Measurements from ENCODE around the gene ABCG5.

DNA sequence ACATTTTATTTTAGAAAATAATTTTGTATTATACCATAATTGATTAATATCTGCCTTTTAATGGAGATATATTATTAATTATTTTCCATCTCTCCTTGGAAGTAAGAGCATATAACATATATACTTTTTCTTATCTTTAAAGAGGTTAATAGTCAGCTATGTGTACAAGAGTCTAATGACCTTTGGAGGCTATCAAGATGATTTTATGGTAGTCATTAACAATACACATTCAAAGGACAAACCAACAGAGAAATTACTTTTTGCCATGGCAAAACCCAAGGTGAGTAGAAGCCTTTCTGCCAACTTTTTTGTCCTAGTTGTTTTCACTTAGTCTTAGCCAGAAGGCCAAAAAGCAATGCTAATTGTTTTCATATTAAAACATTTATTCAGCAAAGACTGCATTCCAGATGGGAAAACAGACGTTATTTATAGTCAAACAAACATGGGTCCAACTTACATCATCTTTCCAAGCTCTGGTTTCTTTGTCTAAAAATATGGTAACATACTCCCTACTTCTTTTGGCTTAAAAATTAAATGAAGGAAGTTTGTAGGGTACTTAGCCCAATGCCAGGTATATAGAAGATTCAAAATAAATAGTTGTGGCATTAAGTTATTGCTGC, 74.4 kb downstream of the ABCG5 start:
- TF ChIP-seq, protein P1, sequence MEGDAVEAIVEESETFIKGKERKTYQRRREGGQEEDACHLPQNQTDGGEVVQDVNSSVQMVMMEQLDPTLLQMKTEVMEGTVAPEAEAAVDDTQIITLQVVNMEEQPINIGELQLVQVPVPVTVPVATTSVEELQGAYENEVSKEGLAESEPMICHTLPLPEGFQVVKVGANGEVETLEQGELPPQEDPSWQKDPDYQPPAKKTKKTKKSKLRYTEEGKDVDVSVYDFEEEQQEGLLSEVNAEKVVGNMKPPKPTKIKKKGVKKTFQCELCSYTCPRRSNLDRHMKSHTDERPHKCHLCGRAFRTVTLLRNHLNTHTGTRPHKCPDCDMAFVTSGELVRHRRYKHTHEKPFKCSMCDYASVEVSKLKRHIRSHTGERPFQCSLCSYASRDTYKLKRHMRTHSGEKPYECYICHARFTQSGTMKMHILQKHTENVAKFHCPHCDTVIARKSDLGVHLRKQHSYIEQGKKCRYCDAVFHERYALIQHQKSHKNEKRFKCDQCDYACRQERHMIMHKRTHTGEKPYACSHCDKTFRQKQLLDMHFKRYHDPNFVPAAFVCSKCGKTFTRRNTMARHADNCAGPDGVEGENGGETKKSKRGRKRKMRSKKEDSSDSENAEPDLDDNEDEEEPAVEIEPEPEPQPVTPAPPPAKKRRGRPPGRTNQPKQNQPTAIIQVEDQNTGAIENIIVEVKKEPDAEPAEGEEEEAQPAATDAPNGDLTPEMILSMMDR (IDR thresholded peaks at IDR 0.05; ENCODE audit: insufficient read depth, low read length, poor library complexity, severe bottlenecking): no peak
- no peak for TF ChIP-seq EZH2phosphoT487 (conservative IDR thresholded peaks at IDR 0.05; ENCODE audit: low read length)
